GM18499 (cell line): ENCODE results near the gene UBE2QL1.
A peak's percentile ranks its signal among the peaks of the same experiment; 100 is the strongest.

Source experiments
- ATAC-seq: cut with Tn5 transposase; IDR thresholded peaks from one replicate; pipeline ENCODE4 v1.9.1; 2021; ENCODE audit warnings: moderate number of reproducible peaks; ENCODE audit not compliant: insufficient read depth, unreplicated experiment

The UBE2QL1 gene

GRCh38 chr5:6470672-6471071, 22.0 kb downstream of the UBE2QL1 start:
- ATAC-seq, result no peak

GRCh38 chr5:6471252-6471651, 22.6 kb downstream of the UBE2QL1 start:
- ATAC-seq, result no peak

- ATAC-seq, result no peak
These were observed 24.1 kb downstream of the UBE2QL1 start for GRCh38 chr5:6472792-6473191.

GRCh38 chr5:6473284-6473683, 24.6 kb downstream of the UBE2QL1 start:
- no peak for ATAC-seq

GRCh38 chr5:6475626-6476312, 27.1 kb downstream of the UBE2QL1 start:
- ATAC-seq, result no peak

- no peak for ATAC-seq
These were observed 27.6 kb downstream of the UBE2QL1 start for GRCh38 chr5:6476313-6476661.

- ATAC-seq, result no peak
These were observed 30.1 kb downstream of the UBE2QL1 start for GRCh38 chr5:6478793-6479192.

- peak; percentile 30 for ATAC-seq
These were observed 31.7 kb downstream of the UBE2QL1 start for GRCh38 chr5:6480133-6481051.

- no peak for ATAC-seq
These were observed 34.1 kb downstream of the UBE2QL1 start for GRCh38 chr5:6482735-6483134.

GRCh38 chr5:6483880-6484382, 35.3 kb downstream of the UBE2QL1 start:
- peak; percentile 88 for ATAC-seq

- no peak for ATAC-seq
These were observed 35.8 kb downstream of the UBE2QL1 start for GRCh38 chr5:6484446-6484845.

- ATAC-seq, result no peak
These were observed 36.2 kb downstream of the UBE2QL1 start for GRCh38 chr5:6484899-6485298.

GRCh38 chr5:6485441-6485840, 36.8 kb downstream of the UBE2QL1 start:
- no peak for ATAC-seq

GRCh38 chr5:6486074-6486473, 37.4 kb downstream of the UBE2QL1 start:
- no peak for ATAC-seq

- ATAC-seq, result no peak
These were observed 38.4 kb downstream of the UBE2QL1 start for GRCh38 chr5:6487081-6487480.

- no peak for ATAC-seq
These were observed 39.4 kb downstream of the UBE2QL1 start for GRCh38 chr5:6488021-6488420.

- no peak for ATAC-seq
These were observed 41.1 kb downstream of the UBE2QL1 start for GRCh38 chr5:6489643-6490185.

GRCh38 chr5:6490246-6490645, 41.6 kb downstream of the UBE2QL1 start:
- no peak for ATAC-seq

- ATAC-seq, result no peak
These were observed 42.0 kb downstream of the UBE2QL1 start for GRCh38 chr5:6490693-6491092.

GRCh38 chr5:6491196-6491918, 42.7 kb downstream of the UBE2QL1 start:
- no peak for ATAC-seq

GRCh38 chr5:6491919-6492290, 43.2 kb downstream of the UBE2QL1 start:
- no peak for ATAC-seq
